Upper lobe of right lung (tissue), 1 donor: ENCODE results near the gene ATP5ME. TPM values are rescaled to one million over a fixed set of nuclear protein-coding genes. Genes with fewer than 3 reads are reported as not detected.

Experiments
- ATAC-seq: fragments of 200-7000 bp; cut with Tn5 transposase; one replicate; pipeline ENCODE4 v1.9.1; 2020; ENCODE audit warnings: mild to moderate bottlenecking, moderate library complexity
- DNase-seq: peaks from one replicate; pipeline ENCODE4 v3.0.0-alpha.2; 2020
- H3K27ac ChIP-seq: fragments of 200-600 bp; one replicate; pipeline ENCODE4 v1.8.0; 2022
- H3K27me3 ChIP-seq: fragments of 200-600 bp; one replicate; pipeline ENCODE4 v1.8.0; 2022; ENCODE audit warnings: mild to moderate bottlenecking
- H3K36me3 ChIP-seq: fragments of 200-600 bp; one replicate; pipeline ENCODE4 v1.8.0; 2022
- H3K4me1 ChIP-seq: fragments of 200-600 bp; one replicate; pipeline ENCODE4 v1.8.0; 2022
- H3K4me3 ChIP-seq: fragments of 200-600 bp; one replicate; pipeline ENCODE4 v1.8.0; 2022; ENCODE audit warnings: mild to moderate bottlenecking
- H3K9me3 ChIP-seq: fragments of 200-600 bp; one replicate; pipeline ENCODE4 v1.8.0; 2022
- intact Hi-C: fragments of 100-400 bp; cut with DNase I; formaldehyde crosslinking; loops from one replicate; pipeline ENCODE4 v1.11.0; 2022
- total RNA-seq: library from RNA; stranded (reverse); fragmentation: NEBNext Ultra II Directional; extraction: Animal tissue kit (Norgen Biotek cat#: 25700); gene quantifications from one replicate; pipeline ENCODE4 v1.2.1, GENCODE V29; 2021
- TF ChIP-seq, protein P1 (sequence below): fragments of 200-600 bp; IDR thresholded peaks from one replicate; pipeline ENCODE4 v1.8.0; 2022; ENCODE audit warnings: antibody characterized with exemption
- donor health status: DM: no; HTN: yes; CAD: no; lungs with severe emphysema.

Gene ATP5ME
- total RNA-seq, 1 donor from 2014 or later = 167 TPM

DNA sequence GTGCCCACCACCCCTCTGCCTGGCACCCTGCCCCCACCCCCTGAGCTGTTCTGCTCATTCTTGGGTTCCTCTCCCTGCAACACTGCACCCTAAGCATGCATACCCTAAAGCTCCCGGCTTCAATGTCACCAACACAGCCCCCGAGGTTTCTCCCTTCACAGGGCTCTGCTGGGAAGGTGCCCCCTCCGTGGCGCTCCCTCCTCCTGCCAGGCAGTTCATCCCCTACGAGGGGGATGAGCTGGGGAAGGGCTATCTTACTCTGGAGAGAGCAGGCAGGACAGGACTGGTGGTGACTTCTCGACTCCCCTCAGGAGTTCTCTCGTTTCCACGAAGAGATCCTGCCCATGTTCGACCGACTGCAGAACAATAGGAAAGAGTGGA is 6.5 kb downstream of the ATP5ME start:
- TF ChIP-seq, protein P1, sequence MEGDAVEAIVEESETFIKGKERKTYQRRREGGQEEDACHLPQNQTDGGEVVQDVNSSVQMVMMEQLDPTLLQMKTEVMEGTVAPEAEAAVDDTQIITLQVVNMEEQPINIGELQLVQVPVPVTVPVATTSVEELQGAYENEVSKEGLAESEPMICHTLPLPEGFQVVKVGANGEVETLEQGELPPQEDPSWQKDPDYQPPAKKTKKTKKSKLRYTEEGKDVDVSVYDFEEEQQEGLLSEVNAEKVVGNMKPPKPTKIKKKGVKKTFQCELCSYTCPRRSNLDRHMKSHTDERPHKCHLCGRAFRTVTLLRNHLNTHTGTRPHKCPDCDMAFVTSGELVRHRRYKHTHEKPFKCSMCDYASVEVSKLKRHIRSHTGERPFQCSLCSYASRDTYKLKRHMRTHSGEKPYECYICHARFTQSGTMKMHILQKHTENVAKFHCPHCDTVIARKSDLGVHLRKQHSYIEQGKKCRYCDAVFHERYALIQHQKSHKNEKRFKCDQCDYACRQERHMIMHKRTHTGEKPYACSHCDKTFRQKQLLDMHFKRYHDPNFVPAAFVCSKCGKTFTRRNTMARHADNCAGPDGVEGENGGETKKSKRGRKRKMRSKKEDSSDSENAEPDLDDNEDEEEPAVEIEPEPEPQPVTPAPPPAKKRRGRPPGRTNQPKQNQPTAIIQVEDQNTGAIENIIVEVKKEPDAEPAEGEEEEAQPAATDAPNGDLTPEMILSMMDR = no peak
- Histone ChIP-seq H3K27me3 (no peaks in the 10 kb centered on the region), H3K4me3 (no peak overlapping the region), H3K36me3 (peaks cover 21% of the 10 kb centered on the region), H3K4me1 (no peaks in the 10 kb centered on the region), H3K27ac (no peak overlapping the region), H3K9me3 (no peaks in the 10 kb centered on the region)
- intact Hi-C loops = no loop called here
- DNase-seq (no peak), ATAC-seq (no peak)

DNA sequence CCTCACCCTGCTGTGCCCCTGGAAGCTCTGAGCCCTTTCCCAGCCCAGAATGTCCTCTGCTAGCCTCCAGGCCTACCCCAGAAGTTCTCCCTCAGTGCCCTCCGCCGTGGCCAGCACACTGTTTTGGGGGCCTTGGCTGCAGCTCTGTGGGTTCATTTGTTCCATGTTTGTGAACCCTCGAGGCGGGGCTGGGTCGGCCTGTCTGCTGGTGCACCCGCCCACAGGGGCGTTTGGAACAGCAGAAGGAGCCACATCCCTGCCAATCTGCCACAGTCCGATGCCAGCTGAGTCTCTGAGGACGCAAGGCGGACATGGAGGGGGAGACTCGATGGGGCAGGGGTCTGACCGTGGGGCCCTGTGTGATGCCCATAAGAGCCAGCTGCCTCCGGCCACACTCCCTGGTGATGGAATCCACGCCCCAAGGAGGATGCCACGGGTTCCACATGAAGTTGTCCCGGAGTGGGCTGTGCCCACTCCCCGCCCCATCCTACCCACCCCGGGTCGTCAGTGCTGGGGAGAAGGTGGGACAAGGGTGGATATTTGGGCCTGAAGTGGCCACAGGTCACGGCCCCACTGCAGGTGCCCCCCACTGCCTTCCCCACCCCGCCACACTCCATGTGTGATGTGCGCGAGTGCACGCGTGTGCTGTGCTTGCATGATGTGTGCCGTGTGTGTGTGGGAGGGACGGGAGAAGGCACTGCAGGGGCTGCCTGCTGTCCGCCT is 7.1 kb downstream of the ATP5ME start:
- intact Hi-C loops = no loop called here
- H3K4me1 ChIP-seq = no peaks in the 10 kb centered on the region
- H3K9me3 ChIP-seq = no peaks in the 10 kb centered on the region
- ATAC-seq (no peak), DNase-seq (no peak)
- no peak overlapping the region for H3K27ac ChIP-seq
- no peak overlapping the region for H3K4me3 ChIP-seq
- H3K36me3 ChIP-seq = peaks cover 15% of the 10 kb centered on the region
- TF ChIP-seq, protein P1 = no peak
- H3K27me3 ChIP-seq = no peaks in the 10 kb centered on the region

DNA sequence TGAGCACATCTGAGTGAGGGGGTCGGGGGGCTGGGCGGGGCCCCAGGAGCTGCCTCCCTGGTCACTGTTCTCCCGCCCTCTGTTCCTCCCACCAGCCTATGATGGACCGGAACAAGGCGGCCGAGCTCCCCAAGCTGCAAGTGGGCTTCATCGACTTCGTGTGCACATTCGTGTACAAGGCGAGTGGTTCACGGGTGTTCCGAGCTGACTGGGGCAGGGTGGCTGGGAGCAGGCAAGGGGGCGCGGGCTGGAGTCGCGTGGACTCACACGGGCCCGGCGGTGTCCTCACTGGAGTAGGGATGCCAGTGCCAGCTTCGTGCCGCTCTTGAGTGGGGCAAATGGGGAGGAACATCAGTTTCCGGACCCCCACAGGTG is 7.7 kb downstream of the ATP5ME start:
- Histone ChIP-seq H3K4me3 (no peak overlapping the region), H3K27me3 (no peaks in the 10 kb centered on the region), H3K27ac (no peak overlapping the region), H3K4me1 (no peaks in the 10 kb centered on the region), H3K36me3 (peaks cover 9% of the 10 kb centered on the region), H3K9me3 (no peaks in the 10 kb centered on the region)
- no peak for ATAC-seq
- intact Hi-C loops = no loop called here
- no peak for DNase-seq
- TF ChIP-seq, protein P1 = no peak

DNA sequence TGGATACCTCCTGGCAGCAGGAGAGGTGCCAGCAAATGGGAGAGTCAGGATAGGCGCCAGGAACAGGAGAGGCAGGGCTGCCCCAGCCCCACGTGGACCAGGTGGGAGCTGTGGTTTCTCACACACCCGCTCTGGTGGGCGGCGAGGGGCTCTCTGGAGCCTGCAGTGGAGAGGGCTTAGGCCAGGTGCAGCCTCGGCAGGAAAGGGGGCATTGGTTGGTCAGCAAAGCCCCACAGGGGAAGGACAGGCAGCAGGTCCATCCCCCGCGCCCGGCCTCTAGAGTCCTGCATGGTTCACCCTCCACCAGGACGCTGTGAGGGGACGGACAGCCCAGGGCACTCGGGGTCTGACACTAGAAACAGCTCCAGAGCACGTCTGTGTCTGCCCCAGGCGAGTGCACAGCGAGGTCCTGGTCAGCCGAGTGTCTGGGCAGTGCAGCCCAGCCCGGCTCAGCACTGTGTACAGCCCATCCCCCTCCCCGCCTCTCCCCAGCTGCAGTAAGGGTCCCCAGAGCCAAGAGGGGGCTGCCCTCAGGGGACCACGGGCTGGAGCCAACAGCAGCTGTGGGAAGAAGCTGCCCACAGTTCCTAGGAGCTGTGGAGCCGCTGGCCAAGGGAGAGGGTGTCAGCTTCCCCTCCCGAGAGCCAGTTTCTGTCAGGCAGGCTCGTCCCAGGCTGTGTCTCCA is 8.2 kb downstream of the ATP5ME start:
- TF ChIP-seq, protein P1 = no peak
- ATAC-seq (no peak), DNase-seq (no peak)
- Histone ChIP-seq H3K4me1 (no peaks in the 10 kb centered on the region), H3K27me3 (no peaks in the 10 kb centered on the region), H3K27ac (no peak overlapping the region), H3K9me3 (no peaks in the 10 kb centered on the region), H3K36me3 (peaks cover 4% of the 10 kb centered on the region), H3K4me3 (no peak overlapping the region)
- intact Hi-C loops = no loop called here

DNA sequence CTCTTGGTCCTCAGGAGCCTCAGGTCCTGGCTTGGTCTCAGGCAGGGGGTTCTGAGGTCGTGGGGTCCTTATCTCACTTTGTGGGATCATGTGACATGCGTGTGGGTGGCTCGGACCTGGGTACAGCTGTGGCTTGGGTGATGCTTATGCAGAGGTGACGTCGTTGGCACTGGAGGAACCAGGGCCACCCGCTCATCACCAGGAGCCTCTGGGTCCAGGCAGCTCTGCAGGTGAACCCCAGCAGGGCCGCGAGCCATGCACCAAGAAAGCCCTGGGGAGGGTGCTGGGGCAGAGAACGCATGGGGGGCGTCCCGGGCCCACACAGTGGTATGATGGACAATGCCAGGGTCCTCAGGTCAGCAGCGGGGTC is 8.7 kb downstream of the ATP5ME start:
- H3K9me3 ChIP-seq = no peaks in the 10 kb centered on the region
- no peak overlapping the region for H3K4me3 ChIP-seq
- DNase-seq (no peak), ATAC-seq (no peak)
- TF ChIP-seq, protein P1 = no peak
- H3K27ac ChIP-seq = no peak overlapping the region
- H3K4me1 ChIP-seq = no peaks in the 10 kb centered on the region
- H3K27me3 ChIP-seq = no peaks in the 10 kb centered on the region
- H3K36me3 ChIP-seq = no peaks in the 10 kb centered on the region
- intact Hi-C loops = no loop called here
